ENCODE data around the gene ATP6V0D1. TPM values are rescaled to one million over a fixed set of nuclear protein-coding genes. Genes with fewer than 3 reads are reported as not detected.

ATP6V0D1 gene
- total RNA-seq, 1 experiment from 2014 or later = 43.0 TPM

DNA sequence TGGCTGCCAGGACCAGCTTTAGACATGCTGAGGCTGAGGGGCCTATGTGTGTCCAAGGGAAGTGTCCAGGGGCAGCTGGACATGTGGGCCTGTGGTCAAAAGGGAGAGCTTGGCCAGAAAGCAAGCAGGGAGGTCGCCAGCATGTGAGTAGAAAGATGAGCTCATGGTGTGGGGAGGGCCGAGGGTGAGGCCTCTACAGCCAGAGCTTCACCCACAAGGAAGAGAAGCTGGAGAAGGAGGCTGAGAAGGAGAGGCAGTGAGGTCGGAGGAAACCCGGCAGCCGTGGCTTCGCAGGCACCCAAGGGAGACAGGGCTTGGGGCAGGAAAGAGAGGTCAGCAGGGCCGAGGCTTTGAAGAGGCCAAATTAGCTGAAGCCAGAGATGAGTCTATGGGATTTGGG is 54.0 kb downstream of the ATP6V0D1 start:
- Histone ChIP-seq H2AFZ (ENCODE audit: low read length) (no peak overlapping the region), H3K56ac (ENCODE audit: insufficient read length, low read depth, low read length) (no peak overlapping the region), H3K23me2 (ENCODE audit: insufficient read length, low read depth, low read length, poor library complexity, severe bottlenecking) (peaks cover 13% of the 10 kb centered on the region), H4K5ac (ENCODE audit: insufficient read length, low read depth, low read length) (no peak overlapping the region), H3T11ph (ENCODE audit: low read length) (no peak overlapping the region), H3K9ac (ENCODE audit: extremely low read depth, insufficient read length, low read length) (no peak overlapping the region), H3K4me2 (ENCODE audit: insufficient read depth, insufficient read length, low read length) (no peak overlapping the region), H3K18ac (ENCODE audit: insufficient read length, low read depth, low read length) (no peak overlapping the region), H2BK5ac (ENCODE audit: insufficient read length, low read length) (no peak overlapping the region), H4K8ac (replicated peaks; ENCODE audit: insufficient read length, low read depth, low read length) (no peak overlapping the region), H2BK120ac (ENCODE audit: low read depth, low read length, poor library complexity, severe bottlenecking) (no peak overlapping the region), H3K14ac (ENCODE audit: insufficient read depth, low read length) (no peak overlapping the region; the same call in 1 of the 2 replicates), H4K20me1 (ENCODE audit: control insufficient read depth, insufficient read depth, insufficient read length) (no peaks in the 10 kb centered on the region), H3K4me1 (ENCODE audit: insufficient read depth, low read length) (peaks cover 26% of the 10 kb centered on the region), H3K79me1 (ENCODE audit: insufficient read depth, low read depth, low read length, poor library complexity, severe bottlenecking) (no peaks in the 10 kb centered on the region), H2BK15ac (ENCODE audit: low read depth, low read length) (no peak overlapping the region), H3K27ac (ENCODE audit: insufficient read length, low read depth, low read length) (no peak overlapping the region), H3K79me2 (ENCODE audit: insufficient read depth, low read length) (no peaks in the 10 kb centered on the region; the same call in 1 of the 2 replicates), H2BK20ac (ENCODE audit: low read depth, low read length, poor library complexity, severe bottlenecking) (no peak overlapping the region), H2AK5ac (ENCODE audit: insufficient read length, low read length) (no peak overlapping the region), H3K23ac (ENCODE audit: insufficient read length, low read depth, low read length) (no peak overlapping the region), H3K4ac (ENCODE audit: low read depth, low read length) (no peak overlapping the region), H3K27me3 (ENCODE audit: insufficient read depth, low read length) (no peaks in the 10 kb centered on the region; the same call in 1 of the 2 replicates), H2BK12ac (ENCODE audit: insufficient read length, low read depth, low read length) (no peak overlapping the region), H4K91ac (ENCODE audit: insufficient read length, low read depth, low read length) (no peak overlapping the region), H3K9me3 (ENCODE audit: control insufficient read depth, low read depth, low read length) (no peaks in the 10 kb centered on the region)
- Mint-ChIP-seq H3K4me1 (peaks cover 72% of the 10 kb centered on the region in 2 experiments), H3K27me3 (ENCODE audit: low read depth) (peaks cover 16% of the 10 kb centered on the region), H3K27ac (no peak overlapping the region), H3K36me3 (ENCODE audit: insufficient read depth in 1 of 3, low read depth in 3 of 3) (no peaks in the 10 kb centered on the region; a peak in 1 of 7 replicates), H3K4me3 (no peak overlapping the region; a peak in 1 of 5 replicates), H3K9me3 (no peaks in the 10 kb centered on the region)
- no CpG with 5 or more reads among the region's 7 CpGs for WGBS (ENCODE audit: extremely low coverage, insufficient read length, low lambda C conversion rate)
- DNase-seq = no peak
- TF ChIP-seq, protein P1, sequence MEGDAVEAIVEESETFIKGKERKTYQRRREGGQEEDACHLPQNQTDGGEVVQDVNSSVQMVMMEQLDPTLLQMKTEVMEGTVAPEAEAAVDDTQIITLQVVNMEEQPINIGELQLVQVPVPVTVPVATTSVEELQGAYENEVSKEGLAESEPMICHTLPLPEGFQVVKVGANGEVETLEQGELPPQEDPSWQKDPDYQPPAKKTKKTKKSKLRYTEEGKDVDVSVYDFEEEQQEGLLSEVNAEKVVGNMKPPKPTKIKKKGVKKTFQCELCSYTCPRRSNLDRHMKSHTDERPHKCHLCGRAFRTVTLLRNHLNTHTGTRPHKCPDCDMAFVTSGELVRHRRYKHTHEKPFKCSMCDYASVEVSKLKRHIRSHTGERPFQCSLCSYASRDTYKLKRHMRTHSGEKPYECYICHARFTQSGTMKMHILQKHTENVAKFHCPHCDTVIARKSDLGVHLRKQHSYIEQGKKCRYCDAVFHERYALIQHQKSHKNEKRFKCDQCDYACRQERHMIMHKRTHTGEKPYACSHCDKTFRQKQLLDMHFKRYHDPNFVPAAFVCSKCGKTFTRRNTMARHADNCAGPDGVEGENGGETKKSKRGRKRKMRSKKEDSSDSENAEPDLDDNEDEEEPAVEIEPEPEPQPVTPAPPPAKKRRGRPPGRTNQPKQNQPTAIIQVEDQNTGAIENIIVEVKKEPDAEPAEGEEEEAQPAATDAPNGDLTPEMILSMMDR (conservative IDR thresholded peaks at IDR 0.05) = no peak

Data from H9 (cell line).